Endothelial cell of umbilical vein (primary cell): ENCODE measurements around the gene TXNRD1. TPM values are rescaled to one million over a fixed set of nuclear protein-coding genes. Genes with fewer than 3 reads are reported as not detected.

Experiments
- BruUV-seq: library from RNA; stranded (reverse); fragments of 400-500 nt; replicated peaks from 2 replicates; lab custom pipeline; 2021; lab: Mats Ljungman, UMichigan
- CTCF ChIA-PET: fragments of 300-600, 350-600 bp; sonication (Branson Sonifier 250); formaldehyde crosslinking; loops from one replicate; lab custom pipeline; 2021; ENCODE audit warnings: antibody characterized with exemption, inconsistent platforms; lab: Charles Lee
- POLR2A ChIA-PET: fragments of 300-600, 350-600 bp; sonication (Branson Sonifier 250); formaldehyde crosslinking; loops from one replicate; lab custom pipeline; 2021; ENCODE audit warnings: antibody characterized with exemption, inconsistent platforms; lab: Charles Lee
- DNase-seq: peaks from one replicate; pipeline ENCODE4 v3.0.0-alpha.2; 2011; ENCODE audit warnings: low read depth, low spot score
- FAIRE-seq: peaks from 2 replicates; lab custom pipeline; 2011; peaks lifted over from hg19 to GRCh38; lab: Jason Lieb, UNC
- H2AFZ ChIP-seq: 2 replicates; pipeline ENCODE4 v1.6.0; 2012; ENCODE audit warnings: low read depth, low read length, control low read depth, inconsistent platforms
- H3K27ac ChIP-seq: 2 replicates; pipeline ENCODE4 v1.5.1; 2011; ENCODE audit warnings: low read depth, mild to moderate bottlenecking, control low read depth, low read length, moderate library complexity; ENCODE audit not compliant: insufficient read depth
- H3K27me3 ChIP-seq, 2 experiments: 2 replicates each; pipeline versions ENCODE4 v1.6.0 to v1.6.1; 2011; ENCODE audit warnings: low read length in 2 of 2, mixed read lengths in 1 of 2; ENCODE audit not compliant: control insufficient read depth in 2 of 2, insufficient read depth in 2 of 2
- H3K36me3 ChIP-seq, 2 experiments: 2 replicates in 1 of 2; 3 replicates in 1 of 2; pipeline ENCODE4 v1.5.1; 2011; ENCODE audit warnings: low read length in 2 of 2, mild to moderate bottlenecking in 1 of 2, moderate library complexity in 1 of 2; ENCODE audit not compliant: control insufficient read depth in 2 of 2, insufficient read depth in 2 of 2; ENCODE audit errors: extremely low read depth in 1 of 2
- H3K4me1 ChIP-seq: 3 replicates; pipeline ENCODE4 v1.5.1; 2011; ENCODE audit warnings: mild to moderate bottlenecking, low read length; ENCODE audit not compliant: control insufficient read depth, insufficient read depth; ENCODE audit errors: extremely low read depth
- H3K4me2 ChIP-seq: 2 replicates; pipeline ENCODE4 v1.6.1; 2011; ENCODE audit warnings: low read length, control low read depth, mixed read lengths; ENCODE audit not compliant: insufficient read depth
- H3K4me3 ChIP-seq, 3 experiments: fragments of 200-600 bp in 1 of 3; sonication (generic), shearing (Covaris generic) in 1 of 3; replicated peaks in 1 of 3; 2 replicates each; pipeline ENCODE4 v1.5.1; 2011 to 2016; ENCODE audit warnings: control low read depth in 3 of 3, low read length in 3 of 3, mild to moderate bottlenecking in 2 of 3, inconsistent platforms in 1 of 3, low read depth in 1 of 3, moderate library complexity in 1 of 3; ENCODE audit not compliant: insufficient read depth in 1 of 3
- H3K79me2 ChIP-seq: 2 replicates; pipeline ENCODE4 v1.6.0; 2012; ENCODE audit warnings: low read length, inconsistent platforms; ENCODE audit not compliant: control insufficient read depth, insufficient read depth
- H3K9ac ChIP-seq: replicated peaks from 2 replicates; pipeline ENCODE3; 2011; ENCODE audit warnings: low read length, control low read depth; ENCODE audit not compliant: insufficient read depth; ENCODE audit errors: extremely low read depth
- H3K9me1 ChIP-seq: replicated peaks from 3 replicates; pipeline ENCODE4 v1.6.0; 2011; ENCODE audit warnings: mild to moderate bottlenecking, low read length; ENCODE audit not compliant: control insufficient read depth, insufficient read depth; ENCODE audit errors: extremely low read depth
- H3K9me3 ChIP-seq: replicated peaks from 2 replicates; pipeline ENCODE4 v1.5.1; 2012; ENCODE audit warnings: low read length, inconsistent platforms; ENCODE audit not compliant: control insufficient read depth, insufficient read depth
- H4K20me1 ChIP-seq: replicated peaks from 2 replicates; pipeline ENCODE3; 2011; ENCODE audit warnings: mild to moderate bottlenecking, low read length; ENCODE audit not compliant: control insufficient read depth, insufficient read depth; ENCODE audit errors: extremely low read depth
- CTCF ChIP-seq, 2 donors: IDR thresholded peaks; 1 replicate in 1 of 2; 2 replicates in 1 of 2; pipeline ENCODE4 v1.5.1; 2011; ENCODE audit warnings: low read length in 2 of 2, mild to moderate bottlenecking in 2 of 2, moderate library complexity in 2 of 2, control low read depth in 1 of 2, inconsistent platforms in 1 of 2, low read depth in 1 of 2; ENCODE audit not compliant: insufficient read depth in 1 of 2; ENCODE audit errors: extremely low read depth in 1 of 2
- EZH2 ChIP-seq: IDR thresholded peaks from 2 replicates; pipeline ENCODE4 v1.6.1; 2012; ENCODE audit warnings: borderline replicate concordance, low read depth, mild to moderate bottlenecking, moderate library complexity, low read length, inconsistent platforms; ENCODE audit not compliant: severe bottlenecking
- FOS ChIP-seq: IDR thresholded peaks from 2 replicates; pipeline ENCODE4 v1.6.1; 2011; ENCODE audit warnings: mild to moderate bottlenecking, low read length, moderate library complexity, borderline replicate concordance; ENCODE audit not compliant: insufficient read depth
- GATA2 ChIP-seq: IDR thresholded peaks from 2 replicates; pipeline ENCODE4 v1.7.0; 2011; ENCODE audit warnings: low read depth, mild to moderate bottlenecking, moderate library complexity, mixed read lengths, low read length; ENCODE audit not compliant: insufficient read length, insufficient read depth
- JUN ChIP-seq: IDR thresholded peaks from 2 replicates; pipeline ENCODE4 v1.6.1; 2011; ENCODE audit warnings: borderline replicate concordance, low read depth; ENCODE audit not compliant: insufficient read length, insufficient read depth
- MYC ChIP-seq: IDR thresholded peaks from one replicate; pipeline ENCODE4 v1.6.1; 2011; ENCODE audit warnings: mild to moderate bottlenecking, low read depth, low read length
- POLR2A ChIP-seq: IDR thresholded peaks from 2 replicates; pipeline ENCODE4 v1.6.1; 2012; ENCODE audit warnings: low read depth, mild to moderate bottlenecking, control low read depth, low read length
- POLR2AphosphoS5 ChIP-seq: IDR thresholded peaks from 2 replicates; pipeline ENCODE4 v1.6.1; 2012; ENCODE audit warnings: low read depth, mild to moderate bottlenecking, control low read depth, low read length, moderate library complexity; ENCODE audit not compliant: insufficient read depth
- dilution Hi-C: fragments of 300-500 bp; cut with MboI; formaldehyde crosslinking; loops from one replicate; pipeline ENCODE4 v1.15.0; 2019; ENCODE audit warnings: low sequenced_read_pairs; ENCODE audit not compliant: extremely low pct_ligation_motif_present
- intact Hi-C: fragments of 100-400 bp; cut with micrococcal nuclease; formaldehyde crosslinking; loops from one replicate; pipeline ENCODE4 v1.10.0; 2022
- polyA plus RNA-seq, 4 experiments: library from polyadenylated mRNA; depleted of rRNA in 3 of 4; stranded (reverse) in 3 of 4; unstranded in 1 of 4; fragments of >200 nt; gene quantifications; 2 replicates each; pipeline versions ENCODE4 v1.2.1 to v1.2.3, GENCODE V29; 2011 to 2012; ENCODE audit warnings: missing spikeins in 1 of 4
- total RNA-seq: library from RNA; stranded (reverse); gene quantifications from 2 replicates; pipeline ENCODE4 v1.2.3, GENCODE V29; 2021

Gene TXNRD1
- total and polyA plus RNA-seq, 2 donors (not counting 3 experiments of a cell fraction or from before 2014, with no cell fraction given), result 309 to 566 TPM

GRCh38 chr12:104243971-104244370 lies 28.4 kb downstream of the TXNRD1 start:
- Histone ChIP-seq H4K20me1 (no peaks in the 10 kb centered on the region), H3K9ac (no peak overlapping the region), H3K79me2 (no peaks in the 10 kb centered on the region), H3K4me3 (no peak overlapping the region), H3K4me1 (no peaks in the 10 kb centered on the region), H3K36me3 (no peaks in the 10 kb centered on the region), H3K9me3 (no peaks in the 10 kb centered on the region), H2AFZ (no peak overlapping the region), H3K27ac (no peak overlapping the region), H3K27me3 (no peaks in the 10 kb centered on the region), H3K9me1 (no peaks in the 10 kb centered on the region), H3K4me2 (no peak overlapping the region)
- dilution Hi-C loops (no loop called here), intact Hi-C loops (no loop called here)
- FAIRE-seq (no peak), DNase-seq (no peak)
- CTCF ChIA-PET, result interaction anchor here (1.5 to 2.4 kb wide), 3 partner anchors 11 to 24 kb away, joined by 5 to 9 read pairs (median 8); no protein-coding TSS in a partner anchor
- TF ChIP-seq JUN, result no peak
- no peak for TF ChIP-seq EZH2
- no peak for TF ChIP-seq POLR2AphosphoS5
- TF ChIP-seq POLR2A, result no peak
- no peak for TF ChIP-seq GATA2
- BruUV-seq, result no TSS peak
- POLR2A ChIA-PET, result no interaction called here

GRCh38 chr12:104247698-104248097 lies 32.1 kb downstream of the TXNRD1 start:
- Histone ChIP-seq H3K4me1 (no peaks in the 10 kb centered on the region), H3K36me3 (no peaks in the 10 kb centered on the region), H3K27ac (no peak overlapping the region), H3K9me3 (no peaks in the 10 kb centered on the region), H3K9ac (no peak overlapping the region), H2AFZ (no peak overlapping the region), H3K79me2 (no peaks in the 10 kb centered on the region), H3K27me3 (no peaks in the 10 kb centered on the region), H3K9me1 (no peaks in the 10 kb centered on the region), H4K20me1 (no peaks in the 10 kb centered on the region), H3K4me2 (no peak overlapping the region), H3K4me3 (no peak overlapping the region)
- ChIA-PET CTCF (no interaction called here), POLR2A (no interaction called here)
- FAIRE-seq (no peak), DNase-seq (no peak)
- dilution Hi-C loops, result no loop called here
- BruUV-seq, result no TSS peak
- TF ChIP-seq MYC (no peak), POLR2AphosphoS5 (no peak), CTCF (IDR thresholded peaks at IDR 0.05; ENCODE audit: extremely low read depth in 1 of 2, insufficient read depth in 1 of 2, low read depth in 1 of 2, low read length in 2 of 2) (no peak), JUN (no peak), FOS (no peak), GATA2 (no peak)
- intact Hi-C loops, result no loop called here
